ENCODE data around the gene POLR2I. TPM values are rescaled to one million over a fixed set of nuclear protein-coding genes. Genes with fewer than 3 reads are reported as not detected.
"Not testable (repeated sequence)": the region's sequence is repeated elsewhere in the genome, so short reads cannot be mapped to it uniquely, and the experiment has no call there.

POLR2I gene
- total RNA-seq, 2 experiments from 2014 or later: 68.4 to 76.5 TPM

GRCh38 chr19:36136964-36137686 lies 22.4 kb upstream of the POLR2I start:
- TF ChIP-seq CTCF (IDR thresholded peaks at IDR 0.05): no peak
- Mint-ChIP-seq H3K4me1 (ENCODE audit: low read depth) (peaks cover 29% of the 10 kb centered on the region), H3K27me3 (peaks cover 1% of the 10 kb centered on the region), H3K27ac (no peak overlapping the region), H3K4me3 (no peak overlapping the region), H3K36me3 (ENCODE audit: low read depth) (peaks cover 10% of the 10 kb centered on the region), H3K9me3 (no peaks in the 10 kb centered on the region)
- ATAC-seq (no peak), DNase-seq (no peak)
- ChIA-PET CTCF (interaction anchor here (4.8 kb wide), 1 partner anchor 9 kb away, joined by 40 read pairs; no protein-coding TSS in a partner anchor), POLR2A (interaction anchor here (0.6 to 2.5 kb wide), 2 partner anchors 9 to 12 kb away, joined by 3 to 11 read pairs; no protein-coding TSS in a partner anchor)
- intact Hi-C loops (cut with micrococcal nuclease): no loop called here

GRCh38 chr19:36134867-36135266 lies 20.2 kb upstream of the POLR2I start:
- intact Hi-C loops (cut with micrococcal nuclease); H3K36me3 Mint-ChIP-seq (ENCODE audit: low read depth): not testable (repeated sequence)

DNA sequence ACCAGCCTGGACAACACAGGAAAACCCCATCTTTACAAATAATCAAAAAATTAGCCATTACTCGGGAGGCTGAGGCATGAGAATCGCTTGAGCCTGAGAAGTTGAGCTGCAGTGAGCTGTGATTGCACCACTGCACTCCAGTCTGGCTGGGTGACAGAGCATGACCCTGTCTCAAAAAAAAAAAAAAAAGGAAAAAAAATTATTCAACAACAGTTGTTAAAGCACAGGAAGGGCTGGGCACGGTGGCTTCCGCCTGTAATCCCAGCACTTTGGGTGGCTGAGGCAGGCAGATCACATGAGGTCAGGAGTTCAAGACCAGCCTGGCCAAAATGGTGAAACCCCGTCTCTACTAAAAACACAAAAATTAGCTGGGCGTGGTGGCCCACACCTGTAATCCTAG lies 16.5 kb upstream of the POLR2I start:
- H3K9me3 Mint-ChIP-seq; H3K27me3 Mint-ChIP-seq; DNase-seq; intact Hi-C loops (cut with micrococcal nuclease); ATAC-seq; POLR2A ChIA-PET; H3K27ac Mint-ChIP-seq; H3K4me3 Mint-ChIP-seq; H3K36me3 Mint-ChIP-seq (ENCODE audit: low read depth): not testable (repeated sequence)
- CTCF ChIA-PET: interaction anchor here (6.8 kb wide), 1 partner anchor 40 kb away, joined by 139 read pairs; no protein-coding TSS in a partner anchor
- peaks cover 20% of the 10 kb centered on the region for H3K4me1 Mint-ChIP-seq (ENCODE audit: low read depth)

More at GRCh38 chr19:36134867-36135266, 20.2 kb upstream of the POLR2I start:
- peaks cover 25% of the 10 kb centered on the region for H3K4me1 Mint-ChIP-seq (ENCODE audit: low read depth)
- H3K27me3 Mint-ChIP-seq, H3K27ac Mint-ChIP-seq, H3K9me3 Mint-ChIP-seq, ATAC-seq, DNase-seq, POLR2A ChIA-PET, CTCF ChIA-PET, H3K4me3 Mint-ChIP-seq: not testable (repeated sequence)

GRCh38 chr19:36128392-36128736 lies 13.7 kb upstream of the POLR2I start:
- peaks cover 26% of the 10 kb centered on the region for H3K4me1 Mint-ChIP-seq (ENCODE audit: low read depth)
- no peaks in the 10 kb centered on the region for H3K27me3 Mint-ChIP-seq
- no peaks in the 10 kb centered on the region for H3K9me3 Mint-ChIP-seq
- CTCF ChIA-PET: interaction anchor here (0.6 to 6.8 kb wide), 22 partner anchors 9 to 199 kb away, joined by 3 to 139 read pairs (median 4); partner anchors contain the start of genes CAPNS1, COX7A1, POLR2I and TBCB
- TF ChIP-seq CTCF (IDR thresholded peaks at IDR 0.05): no peak
- POLR2A ChIA-PET: interaction anchor here (0.7 to 2.2 kb wide), 7 partner anchors 9 to 1424 kb away, joined by 3 to 11 read pairs (median 3); partner anchors contain the start of genes THAP8 and WDR62
- H3K36me3 Mint-ChIP-seq (ENCODE audit: low read depth): peaks cover 13% of the 10 kb centered on the region
- intact Hi-C loops (cut with micrococcal nuclease): no loop called here
- no peak for ATAC-seq
- H3K27ac Mint-ChIP-seq: peak overlapping the region; percentile 92
- no peak for DNase-seq
- peak overlapping the region; percentile 82 for H3K4me3 Mint-ChIP-seq

DNA sequence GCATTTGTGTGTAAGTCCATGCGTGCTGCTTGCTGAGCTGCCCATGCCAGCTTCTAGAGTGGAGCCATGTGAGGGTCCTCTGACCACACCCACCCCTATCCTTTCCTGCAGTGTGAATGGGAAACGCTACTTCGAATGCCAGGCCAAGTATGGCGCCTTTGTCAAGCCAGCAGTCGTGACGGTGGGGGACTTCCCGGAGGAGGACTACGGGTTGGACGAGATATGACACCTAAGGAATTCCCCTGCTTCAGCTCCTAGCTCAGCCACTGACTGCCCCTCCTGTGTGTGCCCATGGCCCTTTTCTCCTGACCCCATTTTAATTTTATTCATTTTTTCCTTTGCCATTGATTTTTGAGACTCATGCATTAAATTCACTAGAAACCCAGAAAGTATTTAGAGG lies 10.9 kb upstream of the POLR2I start:
- ATAC-seq (no peak), DNase-seq (peak; percentile 29)
- CTCF ChIA-PET: interaction anchor here (3.9 to 6.8 kb wide), 2 partner anchors 10 to 46 kb away, joined by 42 to 139 read pairs; partner anchors contain the start of genes POLR2I and TBCB
- Mint-ChIP-seq H3K9me3 (no peaks in the 10 kb centered on the region), H3K27ac (peak overlapping the region; percentile 53), H3K4me1 (ENCODE audit: low read depth) (peaks cover 12% of the 10 kb centered on the region), H3K4me3 (no peak overlapping the region), H3K36me3 (ENCODE audit: low read depth) (peaks cover 17% of the 10 kb centered on the region), H3K27me3 (no peaks in the 10 kb centered on the region)
- intact Hi-C loops (cut with micrococcal nuclease): no loop called here
- POLR2A ChIA-PET: interaction anchor here (1.1 to 1.5 kb wide), 2 partner anchors 47 to 51 kb away, joined by 3 read pairs; no protein-coding TSS in a partner anchor
- TF ChIP-seq CTCF (IDR thresholded peaks at IDR 0.05): no peak

Data from activated CD8-positive, alpha-beta T cell treated with anti-CD3 and anti-CD28 coated beads for 36 hours (primary cell).